Measurements from ENCODE around the gene NAALADL2.
"Not testable (repeated sequence)": the region's sequence is repeated elsewhere in the genome, so short reads cannot be mapped to it uniquely, and the experiment has no call there.

The NAALADL2 gene

DNA sequence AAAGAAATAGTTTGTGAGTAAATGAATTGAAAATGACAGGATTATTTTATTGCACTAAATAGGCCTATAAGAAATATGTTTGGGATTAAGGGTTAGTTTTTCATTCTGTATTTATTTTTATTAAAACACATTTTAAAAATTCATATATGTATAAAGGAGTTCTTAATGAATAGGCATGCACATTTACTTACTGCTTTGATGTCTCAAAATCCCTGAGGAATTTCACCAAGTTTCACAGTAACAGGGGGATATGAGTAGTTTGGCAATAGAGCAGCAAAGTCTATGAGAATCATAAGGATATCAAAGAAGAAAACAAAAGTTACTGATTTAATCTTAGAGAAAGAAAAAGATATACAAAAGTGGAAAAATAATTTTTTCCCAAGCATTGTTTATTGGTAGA is 411.7 kb downstream of the NAALADL2 start:
- no peak overlapping the region for H3K27ac Mint-ChIP-seq
- H3K36me3 Mint-ChIP-seq: no peaks in the 10 kb centered on the region
- H3K4me3 Mint-ChIP-seq: no peak overlapping the region
- H3K4me1 Mint-ChIP-seq (ENCODE audit: low read depth): no peaks in the 10 kb centered on the region
- no peaks in the 10 kb centered on the region for H3K9me3 Mint-ChIP-seq (ENCODE audit: low read depth)
- no peaks in the 10 kb centered on the region for H3K27me3 Mint-ChIP-seq

DNA sequence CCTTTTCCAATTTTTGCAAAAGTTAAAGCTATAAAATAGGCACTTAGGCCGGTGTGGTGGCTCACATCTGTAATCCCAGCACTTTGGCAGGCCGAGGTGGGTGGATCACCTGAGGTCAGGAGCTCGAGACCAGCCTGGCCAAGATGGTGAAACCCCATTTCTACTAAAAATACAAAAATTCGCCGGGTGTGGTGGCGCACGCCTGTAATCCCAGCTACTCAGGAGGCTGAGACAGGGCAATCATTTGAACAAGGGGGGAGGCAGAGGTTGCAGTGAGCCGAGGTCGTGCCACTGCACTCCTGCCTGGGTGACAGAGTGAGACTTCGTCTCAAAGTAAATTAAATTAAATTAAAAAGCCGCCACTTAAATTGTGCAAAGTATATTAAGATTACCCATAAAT is 412.3 kb downstream of the NAALADL2 start:
- not testable (repeated sequence) for H3K4me1 Mint-ChIP-seq (ENCODE audit: low read depth); H3K27me3 Mint-ChIP-seq; H3K9me3 Mint-ChIP-seq (ENCODE audit: low read depth); H3K4me3 Mint-ChIP-seq; H3K36me3 Mint-ChIP-seq; H3K27ac Mint-ChIP-seq

DNA sequence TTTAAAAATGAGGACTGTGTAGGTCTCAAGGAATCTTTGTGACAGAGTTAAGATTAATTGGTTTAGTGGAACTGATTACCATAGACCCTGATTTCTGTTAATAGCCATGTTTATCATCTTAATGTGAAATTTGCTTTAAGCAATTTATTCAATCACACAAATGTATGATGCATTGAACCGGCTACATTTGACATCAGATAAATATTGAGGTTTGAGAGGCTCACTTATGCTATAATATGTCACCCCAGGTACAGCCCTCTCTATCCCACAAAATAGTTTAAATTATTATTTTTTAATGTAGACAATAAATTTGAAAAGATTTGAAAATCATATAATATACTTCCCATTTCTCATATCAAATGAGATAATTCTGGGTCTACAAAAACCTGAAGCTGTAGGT is 413.3 kb downstream of the NAALADL2 start:
- H3K27ac Mint-ChIP-seq: no peak overlapping the region
- H3K9me3 Mint-ChIP-seq (ENCODE audit: low read depth): no peaks in the 10 kb centered on the region
- no peaks in the 10 kb centered on the region for H3K27me3 Mint-ChIP-seq
- no peaks in the 10 kb centered on the region for H3K36me3 Mint-ChIP-seq
- H3K4me1 Mint-ChIP-seq (ENCODE audit: low read depth): no peaks in the 10 kb centered on the region
- no peak overlapping the region for H3K4me3 Mint-ChIP-seq

GRCh38 chr3:175273573-175273972 is 414.4 kb downstream of the NAALADL2 start:
- Mint-ChIP-seq H3K9me3 (ENCODE audit: low read depth) (no peaks in the 10 kb centered on the region), H3K27ac (no peak overlapping the region), H3K27me3 (no peaks in the 10 kb centered on the region)

DNA sequence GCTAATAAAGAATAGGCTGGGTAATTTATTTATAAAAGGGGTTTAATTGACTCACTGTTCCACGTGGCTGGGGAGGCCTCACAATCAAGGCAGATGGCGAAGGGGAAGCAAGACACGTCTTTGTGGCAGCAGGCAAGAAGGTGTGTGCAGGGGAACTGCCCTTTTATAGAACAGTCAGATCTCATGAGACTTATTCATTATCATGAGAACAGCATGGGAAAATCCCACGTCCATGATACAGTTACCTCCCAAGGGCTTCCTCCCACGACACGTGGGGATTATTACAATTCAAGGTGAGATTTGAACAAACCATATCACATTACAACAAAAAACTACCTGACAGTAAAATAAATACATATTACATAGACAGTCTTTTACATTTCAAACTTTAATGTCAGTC is 414.9 kb downstream of the NAALADL2 start:
- no peaks in the 10 kb centered on the region for H3K27me3 Mint-ChIP-seq
- H3K36me3 Mint-ChIP-seq: no peaks in the 10 kb centered on the region
- no peak overlapping the region for H3K27ac Mint-ChIP-seq
- H3K9me3 Mint-ChIP-seq (ENCODE audit: low read depth): no peaks in the 10 kb centered on the region
- no peaks in the 10 kb centered on the region for H3K4me1 Mint-ChIP-seq (ENCODE audit: low read depth)
- no peak overlapping the region for H3K4me3 Mint-ChIP-seq

More at GRCh38 chr3:175273573-175273972, 414.4 kb downstream of the NAALADL2 start:
- H3K4me1 Mint-ChIP-seq (ENCODE audit: low read depth): no peaks in the 10 kb centered on the region
- H3K36me3 Mint-ChIP-seq: no peaks in the 10 kb centered on the region
- no peak overlapping the region for H3K4me3 Mint-ChIP-seq

- no peaks in the 10 kb centered on the region for H3K9me3 Mint-ChIP-seq (ENCODE audit: low read depth)
- no peak overlapping the region for H3K27ac Mint-ChIP-seq
- H3K27me3 Mint-ChIP-seq: no peaks in the 10 kb centered on the region
- no peak overlapping the region for H3K4me3 Mint-ChIP-seq
- no peaks in the 10 kb centered on the region for H3K36me3 Mint-ChIP-seq
- H3K4me1 Mint-ChIP-seq (ENCODE audit: low read depth): no peaks in the 10 kb centered on the region
These were observed 415.5 kb downstream of the NAALADL2 start for GRCh38 chr3:175274474-175275218.

DNA sequence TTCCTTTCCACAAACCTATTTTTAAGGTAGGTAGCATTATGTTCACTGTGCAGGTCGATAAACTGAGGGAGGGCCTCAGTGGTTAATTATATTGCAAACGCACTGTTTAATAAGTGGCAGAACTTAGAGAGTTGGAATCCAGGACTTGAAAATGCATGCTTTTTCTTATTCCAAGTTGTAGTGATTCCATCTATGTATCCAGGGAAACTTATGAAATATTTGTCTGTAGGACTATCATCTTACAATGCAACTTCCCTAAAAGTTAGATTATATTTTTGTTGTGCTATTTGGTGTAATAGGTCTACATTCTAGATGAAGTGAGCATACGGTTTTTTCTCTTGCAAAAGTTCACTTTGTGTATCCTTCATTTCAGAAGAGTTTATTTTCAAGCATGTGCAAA is 419.5 kb downstream of the NAALADL2 start:
- no peaks in the 10 kb centered on the region for H3K27me3 Mint-ChIP-seq
- no peak overlapping the region for H3K27ac Mint-ChIP-seq
- H3K9me3 Mint-ChIP-seq (ENCODE audit: low read depth): no peaks in the 10 kb centered on the region
- H3K4me1 Mint-ChIP-seq (ENCODE audit: low read depth): no peaks in the 10 kb centered on the region
- no peak overlapping the region for H3K4me3 Mint-ChIP-seq
- no peaks in the 10 kb centered on the region for H3K36me3 Mint-ChIP-seq

DNA sequence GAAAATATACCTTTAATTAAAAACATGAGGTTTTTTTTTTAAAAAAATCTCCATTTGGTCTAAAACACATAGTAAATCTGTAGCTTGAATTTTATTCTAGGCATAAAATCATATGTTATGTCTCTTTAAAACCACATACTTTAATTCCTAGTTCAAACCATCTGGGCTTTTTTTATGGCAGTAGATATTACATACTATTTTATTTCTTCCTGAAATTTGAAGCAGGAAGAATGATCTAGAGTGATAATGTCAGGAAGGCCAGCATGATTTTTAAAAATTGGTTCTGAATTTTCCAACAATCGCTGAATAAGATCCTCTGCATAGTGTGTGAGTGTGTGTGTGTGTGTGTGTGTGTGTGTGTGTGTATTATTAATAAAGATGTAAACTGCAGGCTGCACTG is 420.3 kb downstream of the NAALADL2 start:
- no peak overlapping the region for H3K4me3 Mint-ChIP-seq
- no peaks in the 10 kb centered on the region for H3K9me3 Mint-ChIP-seq (ENCODE audit: low read depth)
- no peaks in the 10 kb centered on the region for H3K36me3 Mint-ChIP-seq
- no peaks in the 10 kb centered on the region for H3K4me1 Mint-ChIP-seq (ENCODE audit: low read depth)
- no peaks in the 10 kb centered on the region for H3K27me3 Mint-ChIP-seq
- H3K27ac Mint-ChIP-seq: no peak overlapping the region

GRCh38 chr3:175279911-175280310 is 420.8 kb downstream of the NAALADL2 start:
- H3K27me3 Mint-ChIP-seq: no peaks in the 10 kb centered on the region
- no peaks in the 10 kb centered on the region for H3K4me1 Mint-ChIP-seq (ENCODE audit: low read depth)
- no peaks in the 10 kb centered on the region for H3K36me3 Mint-ChIP-seq
- no peak overlapping the region for H3K27ac Mint-ChIP-seq
- H3K4me3 Mint-ChIP-seq: no peak overlapping the region
- H3K9me3 Mint-ChIP-seq (ENCODE audit: low read depth): no peaks in the 10 kb centered on the region

DNA sequence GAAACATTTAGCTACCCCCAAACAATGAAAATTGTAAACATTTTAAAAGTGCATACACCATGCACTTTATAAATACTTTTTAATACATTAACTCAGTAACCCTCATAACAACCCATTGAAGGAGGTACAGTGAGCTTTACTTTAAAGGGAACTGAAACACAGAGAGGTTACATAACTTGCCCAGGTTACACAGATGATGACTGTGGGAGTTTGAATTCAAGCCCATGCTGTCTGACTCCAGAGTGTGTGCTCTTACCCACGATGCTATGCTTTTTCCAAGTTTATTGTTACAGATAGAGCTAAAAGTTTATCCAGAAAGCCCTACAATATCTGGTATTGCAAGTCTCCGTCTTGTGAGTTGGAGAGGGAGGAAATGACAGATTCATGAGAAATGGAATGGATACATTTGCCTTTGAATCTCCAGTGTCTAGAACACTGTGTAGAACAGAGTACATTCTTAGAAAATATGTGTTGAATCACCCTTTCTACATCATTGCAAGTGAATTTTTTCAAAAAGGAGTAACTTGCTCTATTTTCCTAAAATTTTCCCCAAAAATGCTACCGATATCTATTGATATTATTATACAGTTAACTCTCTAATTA is 428.3 kb downstream of the NAALADL2 start:
- Mint-ChIP-seq H3K4me1 (ENCODE audit: low read depth) (no peaks in the 10 kb centered on the region), H3K27ac (no peak overlapping the region), H3K36me3 (no peaks in the 10 kb centered on the region), H3K9me3 (ENCODE audit: low read depth) (no peaks in the 10 kb centered on the region), H3K4me3 (no peak overlapping the region), H3K27me3 (no peaks in the 10 kb centered on the region)

GRCh38 chr3:175288621-175289020 is 429.5 kb downstream of the NAALADL2 start:
- H3K27ac Mint-ChIP-seq: no peak overlapping the region
- H3K4me1 Mint-ChIP-seq (ENCODE audit: low read depth): no peaks in the 10 kb centered on the region
- no peak overlapping the region for H3K4me3 Mint-ChIP-seq
- H3K27me3 Mint-ChIP-seq: no peaks in the 10 kb centered on the region
- H3K36me3 Mint-ChIP-seq: no peaks in the 10 kb centered on the region
- H3K9me3 Mint-ChIP-seq (ENCODE audit: low read depth): no peaks in the 10 kb centered on the region

GRCh38 chr3:175294793-175295192 is 435.7 kb downstream of the NAALADL2 start:
- no peak overlapping the region for H3K4me3 Mint-ChIP-seq
- H3K27me3 Mint-ChIP-seq: no peaks in the 10 kb centered on the region
- no peak overlapping the region for H3K27ac Mint-ChIP-seq
- H3K9me3 Mint-ChIP-seq (ENCODE audit: low read depth): no peaks in the 10 kb centered on the region
- H3K4me1 Mint-ChIP-seq (ENCODE audit: low read depth): no peaks in the 10 kb centered on the region
- H3K36me3 Mint-ChIP-seq: no peaks in the 10 kb centered on the region

GRCh38 chr3:175295248-175296130 is 436.4 kb downstream of the NAALADL2 start:
- Mint-ChIP-seq H3K27me3 (no peaks in the 10 kb centered on the region), H3K4me1 (ENCODE audit: low read depth) (no peaks in the 10 kb centered on the region), H3K4me3 (no peak overlapping the region), H3K27ac (no peak overlapping the region), H3K36me3 (no peaks in the 10 kb centered on the region), H3K9me3 (ENCODE audit: low read depth) (no peaks in the 10 kb centered on the region)

DNA sequence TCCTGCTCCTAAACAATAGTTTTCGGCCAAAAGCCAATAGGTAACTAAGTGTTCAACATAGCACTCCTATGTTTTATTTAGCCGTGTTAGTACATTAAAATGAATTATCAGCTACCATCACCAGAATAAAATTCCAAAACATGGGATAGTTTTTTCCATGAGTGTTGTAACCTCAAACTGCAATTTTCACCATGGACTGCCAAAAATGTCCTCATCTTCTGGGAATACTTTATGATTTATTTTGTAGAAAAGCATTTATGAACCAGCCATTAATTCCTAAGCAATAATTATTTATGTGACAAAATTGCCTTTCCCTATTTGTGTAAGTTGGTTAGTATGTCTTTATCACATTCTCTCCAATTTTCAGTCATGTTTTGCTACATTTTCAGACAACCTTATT is 438.1 kb downstream of the NAALADL2 start:
- Mint-ChIP-seq H3K27ac (no peak overlapping the region), H3K4me3 (no peak overlapping the region), H3K36me3 (no peaks in the 10 kb centered on the region), H3K4me1 (ENCODE audit: low read depth) (no peaks in the 10 kb centered on the region), H3K27me3 (no peaks in the 10 kb centered on the region), H3K9me3 (ENCODE audit: low read depth) (no peaks in the 10 kb centered on the region)

DNA sequence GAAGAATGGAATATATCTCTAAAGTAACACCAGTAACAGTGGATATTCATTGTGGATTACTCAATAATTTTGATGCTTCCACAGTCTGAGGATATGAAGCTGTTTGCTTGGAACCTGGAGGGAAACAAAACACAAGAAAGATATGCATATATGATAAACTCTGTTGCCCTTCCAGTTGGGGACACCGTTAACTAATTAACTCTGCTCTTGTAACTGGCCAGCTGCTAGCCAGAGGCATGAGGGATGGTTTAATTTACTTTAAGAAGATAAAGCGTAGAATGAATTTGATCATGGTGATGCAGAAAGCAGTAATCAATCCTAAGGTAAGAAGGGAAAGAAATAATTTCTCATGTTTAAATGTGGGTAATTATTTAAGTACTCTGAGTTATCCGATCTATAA is 442.6 kb downstream of the NAALADL2 start:
- H3K4me1 Mint-ChIP-seq (ENCODE audit: low read depth): no peaks in the 10 kb centered on the region
- H3K36me3 Mint-ChIP-seq: no peaks in the 10 kb centered on the region
- H3K27me3 Mint-ChIP-seq: no peaks in the 10 kb centered on the region
- no peak overlapping the region for H3K4me3 Mint-ChIP-seq
- no peak overlapping the region for H3K27ac Mint-ChIP-seq
- no peaks in the 10 kb centered on the region for H3K9me3 Mint-ChIP-seq (ENCODE audit: low read depth)
